Neural progenitor cell (in vitro differentiated cells): ENCODE results near the gene FRRS1L.

Experiments
- EZH2 ChIP-seq: fragments of 200-600 bp; sonication (generic); IDR thresholded peaks from 2 replicates; pipeline ENCODE4 v1.6.1; 2017; ENCODE audit warnings: antibody characterized with exemption, mild to moderate bottlenecking, moderate library complexity
- EZH2phosphoT487 ChIP-seq: fragments of 200-600 bp; sonication (generic); IDR thresholded peaks from 2 replicates; pipeline ENCODE4 v1.6.1; 2017; ENCODE audit warnings: antibody characterized with exemption
- TF ChIP-seq, protein P1 (sequence below): fragments of 200-600 bp; sonication (generic); IDR thresholded peaks from 2 replicates; pipeline ENCODE4 v1.5.1; 2017; ENCODE audit warnings: antibody characterized with exemption, mild to moderate bottlenecking

- TF ChIP-seq, protein P1, sequence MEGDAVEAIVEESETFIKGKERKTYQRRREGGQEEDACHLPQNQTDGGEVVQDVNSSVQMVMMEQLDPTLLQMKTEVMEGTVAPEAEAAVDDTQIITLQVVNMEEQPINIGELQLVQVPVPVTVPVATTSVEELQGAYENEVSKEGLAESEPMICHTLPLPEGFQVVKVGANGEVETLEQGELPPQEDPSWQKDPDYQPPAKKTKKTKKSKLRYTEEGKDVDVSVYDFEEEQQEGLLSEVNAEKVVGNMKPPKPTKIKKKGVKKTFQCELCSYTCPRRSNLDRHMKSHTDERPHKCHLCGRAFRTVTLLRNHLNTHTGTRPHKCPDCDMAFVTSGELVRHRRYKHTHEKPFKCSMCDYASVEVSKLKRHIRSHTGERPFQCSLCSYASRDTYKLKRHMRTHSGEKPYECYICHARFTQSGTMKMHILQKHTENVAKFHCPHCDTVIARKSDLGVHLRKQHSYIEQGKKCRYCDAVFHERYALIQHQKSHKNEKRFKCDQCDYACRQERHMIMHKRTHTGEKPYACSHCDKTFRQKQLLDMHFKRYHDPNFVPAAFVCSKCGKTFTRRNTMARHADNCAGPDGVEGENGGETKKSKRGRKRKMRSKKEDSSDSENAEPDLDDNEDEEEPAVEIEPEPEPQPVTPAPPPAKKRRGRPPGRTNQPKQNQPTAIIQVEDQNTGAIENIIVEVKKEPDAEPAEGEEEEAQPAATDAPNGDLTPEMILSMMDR = no peak
- TF ChIP-seq EZH2 = no peak
- TF ChIP-seq EZH2phosphoT487 = no peak
Measured at GRCh38 chr9:109205526-109205925, 38.5 kb upstream of the FRRS1L start.
